ENCODE measurements around the gene KCNMA1.

DNA sequence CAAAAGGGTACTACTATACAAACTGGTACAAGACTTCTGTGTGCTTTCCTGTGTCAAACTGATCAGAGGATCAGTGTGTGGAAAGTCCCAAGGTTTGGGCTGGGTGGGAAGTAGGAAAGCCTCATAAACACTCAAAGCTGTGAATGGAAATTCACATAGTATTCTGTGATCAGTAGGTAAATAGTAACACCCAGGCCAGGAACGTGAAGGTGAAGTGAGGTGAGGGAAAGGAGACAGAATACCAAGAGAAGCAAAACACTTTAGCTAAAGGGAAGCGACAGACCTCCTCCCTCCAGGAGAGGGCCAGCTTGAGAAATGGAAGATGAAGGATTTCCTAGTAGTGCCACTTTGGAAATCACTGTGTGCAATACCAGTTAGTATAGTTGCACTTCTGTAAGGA is 451.9 kb downstream of the KCNMA1 start:
- TF ChIP-seq, protein P1, sequence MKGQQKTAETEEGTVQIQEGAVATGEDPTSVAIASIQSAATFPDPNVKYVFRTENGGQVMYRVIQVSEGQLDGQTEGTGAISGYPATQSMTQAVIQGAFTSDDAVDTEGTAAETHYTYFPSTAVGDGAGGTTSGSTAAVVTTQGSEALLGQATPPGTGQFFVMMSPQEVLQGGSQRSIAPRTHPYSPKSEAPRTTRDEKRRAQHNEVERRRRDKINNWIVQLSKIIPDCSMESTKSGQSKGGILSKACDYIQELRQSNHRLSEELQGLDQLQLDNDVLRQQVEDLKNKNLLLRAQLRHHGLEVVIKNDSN (IDR thresholded peaks at IDR 0.05): no peak
- TF ChIP-seq EP300 (IDR thresholded peaks at IDR 0.05; ENCODE audit: borderline replicate concordance) (no peak), CEBPB (IDR thresholded peaks at IDR 0.05) (no peak), MAX (IDR thresholded peaks at IDR 0.05) (no peak), YY1 (IDR thresholded peaks at IDR 0.05; ENCODE audit: low read depth) (no peak), TAF1 (IDR thresholded peaks at IDR 0.05; ENCODE audit: low read depth) (no peak), CREB1 (IDR thresholded peaks at IDR 0.05; ENCODE audit: low read depth) (no peak), FOXM1 (IDR thresholded peaks at IDR 0.05; ENCODE audit: borderline replicate concordance, low read depth) (no peak), RAD21 (IDR thresholded peaks at IDR 0.05; ENCODE audit: low read depth) (no peak)
- TF ChIP-seq, protein P2, sequence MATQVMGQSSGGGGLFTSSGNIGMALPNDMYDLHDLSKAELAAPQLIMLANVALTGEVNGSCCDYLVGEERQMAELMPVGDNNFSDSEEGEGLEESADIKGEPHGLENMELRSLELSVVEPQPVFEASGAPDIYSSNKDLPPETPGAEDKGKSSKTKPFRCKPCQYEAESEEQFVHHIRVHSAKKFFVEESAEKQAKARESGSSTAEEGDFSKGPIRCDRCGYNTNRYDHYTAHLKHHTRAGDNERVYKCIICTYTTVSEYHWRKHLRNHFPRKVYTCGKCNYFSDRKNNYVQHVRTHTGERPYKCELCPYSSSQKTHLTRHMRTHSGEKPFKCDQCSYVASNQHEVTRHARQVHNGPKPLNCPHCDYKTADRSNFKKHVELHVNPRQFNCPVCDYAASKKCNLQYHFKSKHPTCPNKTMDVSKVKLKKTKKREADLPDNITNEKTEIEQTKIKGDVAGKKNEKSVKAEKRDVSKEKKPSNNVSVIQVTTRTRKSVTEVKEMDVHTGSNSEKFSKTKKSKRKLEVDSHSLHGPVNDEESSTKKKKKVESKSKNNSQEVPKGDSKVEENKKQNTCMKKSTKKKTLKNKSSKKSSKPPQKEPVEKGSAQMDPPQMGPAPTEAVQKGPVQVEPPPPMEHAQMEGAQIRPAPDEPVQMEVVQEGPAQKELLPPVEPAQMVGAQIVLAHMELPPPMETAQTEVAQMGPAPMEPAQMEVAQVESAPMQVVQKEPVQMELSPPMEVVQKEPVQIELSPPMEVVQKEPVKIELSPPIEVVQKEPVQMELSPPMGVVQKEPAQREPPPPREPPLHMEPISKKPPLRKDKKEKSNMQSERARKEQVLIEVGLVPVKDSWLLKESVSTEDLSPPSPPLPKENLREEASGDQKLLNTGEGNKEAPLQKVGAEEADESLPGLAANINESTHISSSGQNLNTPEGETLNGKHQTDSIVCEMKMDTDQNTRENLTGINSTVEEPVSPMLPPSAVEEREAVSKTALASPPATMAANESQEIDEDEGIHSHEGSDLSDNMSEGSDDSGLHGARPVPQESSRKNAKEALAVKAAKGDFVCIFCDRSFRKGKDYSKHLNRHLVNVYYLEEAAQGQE (IDR thresholded peaks at IDR 0.05; ENCODE audit: low read depth): no peak

All from Ishikawa (cell line).